ENCODE results near the gene PPP1R14C. TPM values are rescaled to one million over a fixed set of nuclear protein-coding genes. Genes with fewer than 3 reads are reported as not detected.

The PPP1R14C gene
- total RNA-seq, 2 donors from 2014 or later, result 0.16 TPM; not detected in 1

GRCh38 chr6:150150821-150151646, 8.2 kb downstream of the PPP1R14C start:
- no peaks in the 10 kb centered on the region for H3K36me3 Mint-ChIP-seq

GRCh38 chr6:150152891-150153876, 10.3 kb downstream of the PPP1R14C start:
- no peak overlapping the region for H3K27ac Mint-ChIP-seq
- H3K9me3 Mint-ChIP-seq, result no peaks in the 10 kb centered on the region
- no peak for DNase-seq (ENCODE audit: low spot score in 2 of 2)
- no peaks in the 10 kb centered on the region for H3K36me3 Mint-ChIP-seq
- no peak for ATAC-seq

More at GRCh38 chr6:150150821-150151646, 8.2 kb downstream of the PPP1R14C start:
- no peak overlapping the region for H3K27ac Mint-ChIP-seq
- DNase-seq (ENCODE audit: low spot score in 2 of 2) (no peak), ATAC-seq (no peak)
- no peaks in the 10 kb centered on the region for H3K9me3 Mint-ChIP-seq

- DNase-seq (ENCODE audit: low spot score in 2 of 2), result no peak
Observed at GRCh38 chr6:150153905-150154492, 11.2 kb downstream of the PPP1R14C start.

GRCh38 chr6:150156460-150156859, 13.6 kb downstream of the PPP1R14C start:
- DNase-seq (ENCODE audit: low spot score in 2 of 2) (no peak), ATAC-seq (no peak)
- H3K27ac Mint-ChIP-seq, result no peak overlapping the region

More at GRCh38 chr6:150153905-150154492, 11.2 kb downstream of the PPP1R14C start:
- H3K9me3 Mint-ChIP-seq, result no peaks in the 10 kb centered on the region
- peak in 1 of 2 donors; percentile 64 for ATAC-seq
- no peak overlapping the region for H3K27ac Mint-ChIP-seq
- no peaks in the 10 kb centered on the region for H3K36me3 Mint-ChIP-seq

GRCh38 chr6:150157081-150157480, 14.2 kb downstream of the PPP1R14C start:
- ATAC-seq (no peak), DNase-seq (ENCODE audit: low spot score in 2 of 2) (no peak)
- Mint-ChIP-seq H3K9me3 (no peaks in the 10 kb centered on the region), H3K36me3 (no peaks in the 10 kb centered on the region), H3K27ac (no peak overlapping the region)

More at GRCh38 chr6:150156460-150156859, 13.6 kb downstream of the PPP1R14C start:
- Mint-ChIP-seq H3K9me3 (no peaks in the 10 kb centered on the region), H3K36me3 (no peaks in the 10 kb centered on the region)

GRCh38 chr6:150159757-150160156, 16.9 kb downstream of the PPP1R14C start:
- no peak for ATAC-seq
- Mint-ChIP-seq H3K9me3 (no peaks in the 10 kb centered on the region), H3K27ac (no peak overlapping the region), H3K36me3 (no peaks in the 10 kb centered on the region)
- DNase-seq (ENCODE audit: low spot score in 2 of 2), result no peak

GRCh38 chr6:150163970-150164369, 21.1 kb downstream of the PPP1R14C start:
- no peak for DNase-seq (ENCODE audit: low spot score in 2 of 2)
- ATAC-seq, result no peak
- Mint-ChIP-seq H3K9me3 (no peaks in the 10 kb centered on the region), H3K27ac (no peak overlapping the region), H3K36me3 (no peaks in the 10 kb centered on the region)

GRCh38 chr6:150165020-150165702, 22.3 kb downstream of the PPP1R14C start:
- Mint-ChIP-seq H3K27ac (no peak overlapping the region), H3K36me3 (no peaks in the 10 kb centered on the region), H3K9me3 (no peaks in the 10 kb centered on the region)
- ATAC-seq, result no peak
- DNase-seq (ENCODE audit: low spot score in 2 of 2), result no peak

- no peaks in the 10 kb centered on the region for H3K9me3 Mint-ChIP-seq
- H3K27ac Mint-ChIP-seq, result no peak overlapping the region
- DNase-seq (ENCODE audit: low spot score in 2 of 2), result no peak
- H3K36me3 Mint-ChIP-seq, result no peaks in the 10 kb centered on the region
- no peak for ATAC-seq
Observed at GRCh38 chr6:150167479-150167873, 24.6 kb downstream of the PPP1R14C start.

- Mint-ChIP-seq H3K27ac (no peak overlapping the region), H3K9me3 (no peaks in the 10 kb centered on the region), H3K36me3 (no peaks in the 10 kb centered on the region)
- ATAC-seq, result no peak
- no peak for DNase-seq (ENCODE audit: low spot score in 2 of 2)
Observed at GRCh38 chr6:150169181-150169580, 26.3 kb downstream of the PPP1R14C start.

GRCh38 chr6:150169609-150170008, 26.8 kb downstream of the PPP1R14C start:
- DNase-seq (ENCODE audit: low spot score in 2 of 2) (peak in 1 of 2 donors; percentile 51), ATAC-seq (peak; percentile 92 to 99)
- Mint-ChIP-seq H3K9me3 (no peaks in the 10 kb centered on the region), H3K27ac (no peak overlapping the region), H3K36me3 (no peaks in the 10 kb centered on the region)

GRCh38 chr6:150172929-150173328, 30.1 kb downstream of the PPP1R14C start:
- no peak for ATAC-seq
- H3K27ac Mint-ChIP-seq, result no peak overlapping the region
- DNase-seq (ENCODE audit: low spot score in 2 of 2), result no peak

GRCh38 chr6:150175586-150176151, 32.8 kb downstream of the PPP1R14C start:
- no peaks in the 10 kb centered on the region for H3K9me3 Mint-ChIP-seq
- no peak for DNase-seq (ENCODE audit: low spot score in 2 of 2)
- H3K36me3 Mint-ChIP-seq, result no peaks in the 10 kb centered on the region
- H3K27ac Mint-ChIP-seq, result no peak overlapping the region
- no peak for ATAC-seq

More at GRCh38 chr6:150172929-150173328, 30.1 kb downstream of the PPP1R14C start:
- Mint-ChIP-seq H3K9me3 (no peaks in the 10 kb centered on the region), H3K36me3 (no peaks in the 10 kb centered on the region)

GRCh38 chr6:150176152-150176551, 33.3 kb downstream of the PPP1R14C start:
- H3K9me3 Mint-ChIP-seq, result no peaks in the 10 kb centered on the region
- ATAC-seq (no peak), DNase-seq (ENCODE audit: low spot score in 2 of 2) (no peak)
- H3K27ac Mint-ChIP-seq, result no peak overlapping the region
- no peaks in the 10 kb centered on the region for H3K36me3 Mint-ChIP-seq

GRCh38 chr6:150176659-150177058, 33.8 kb downstream of the PPP1R14C start:
- ATAC-seq, result no peak
- Mint-ChIP-seq H3K36me3 (no peaks in the 10 kb centered on the region), H3K9me3 (no peaks in the 10 kb centered on the region), H3K27ac (no peak overlapping the region)
- DNase-seq (ENCODE audit: low spot score in 2 of 2), result no peak
